ENCODE measurements around the gene METTL25B.

GRCh38 chr1:156682166-156682890 lies 45.9 kb upstream of the METTL25B start:
- no peak for TF ChIP-seq POLR2A (IDR thresholded peaks at IDR 0.05)
- no peak for TF ChIP-seq CTCF (IDR thresholded peaks at IDR 0.05)
